GM18861 (cell line): ENCODE measurements around the gene TBC1D4.

ENCODE experiments used
- ATAC-seq: cut with Tn5 transposase; IDR thresholded peaks from one replicate; pipeline ENCODE4 v1.9.1; 2021; ENCODE audit not compliant: unreplicated experiment

Gene TBC1D4

DNA sequence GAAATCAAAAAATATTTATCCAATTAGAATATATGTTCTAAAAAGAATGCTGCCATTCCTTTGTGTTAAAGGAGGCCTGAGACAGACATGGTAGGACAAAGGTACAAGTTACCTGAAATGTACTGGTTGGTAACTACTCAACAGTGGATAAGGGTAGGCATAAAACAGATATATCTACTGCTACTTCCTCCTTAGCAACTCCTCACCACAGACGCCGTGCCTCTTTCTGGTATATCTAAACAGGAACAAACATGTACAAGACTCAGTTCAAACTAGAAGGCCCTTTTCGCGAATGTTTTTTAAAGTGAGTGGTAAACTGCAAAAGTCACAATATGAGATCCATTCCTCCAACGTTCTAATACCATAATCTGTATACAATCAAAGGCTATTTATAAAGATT lies 86.9 kb downstream of the TBC1D4 start:
- ATAC-seq = peak; percentile 57

DNA sequence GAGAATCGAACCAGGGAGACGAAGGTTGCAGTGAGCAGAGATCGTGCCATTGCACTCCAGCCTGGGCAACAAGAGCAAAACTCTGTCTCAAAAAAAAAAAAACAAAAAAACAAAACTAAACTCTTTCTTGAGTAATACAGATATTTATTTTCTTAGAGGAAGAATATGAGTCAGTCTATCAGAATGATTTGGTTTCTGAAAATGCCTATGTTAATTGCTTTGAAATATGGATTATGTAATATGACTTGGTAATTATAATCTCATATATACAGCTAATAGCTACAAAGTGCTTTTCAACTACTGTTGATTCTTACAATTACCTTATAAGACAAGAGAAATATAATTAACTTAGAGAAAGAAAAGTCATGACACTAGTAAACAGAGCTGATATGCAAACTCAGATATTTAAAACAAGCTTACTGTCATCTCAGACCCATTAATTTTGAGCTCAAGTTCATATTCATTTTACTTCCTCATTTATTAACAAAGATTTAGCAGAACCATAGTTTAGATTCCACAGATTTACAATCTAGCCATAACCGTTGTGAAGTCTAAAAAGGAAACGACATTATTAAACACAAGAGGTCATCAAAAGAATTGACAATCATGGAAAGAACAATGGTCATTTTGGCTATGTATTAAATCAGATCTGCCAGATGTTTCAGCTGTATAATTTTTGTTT lies 88.0 kb downstream of the TBC1D4 start:
- ATAC-seq = no peak

DNA sequence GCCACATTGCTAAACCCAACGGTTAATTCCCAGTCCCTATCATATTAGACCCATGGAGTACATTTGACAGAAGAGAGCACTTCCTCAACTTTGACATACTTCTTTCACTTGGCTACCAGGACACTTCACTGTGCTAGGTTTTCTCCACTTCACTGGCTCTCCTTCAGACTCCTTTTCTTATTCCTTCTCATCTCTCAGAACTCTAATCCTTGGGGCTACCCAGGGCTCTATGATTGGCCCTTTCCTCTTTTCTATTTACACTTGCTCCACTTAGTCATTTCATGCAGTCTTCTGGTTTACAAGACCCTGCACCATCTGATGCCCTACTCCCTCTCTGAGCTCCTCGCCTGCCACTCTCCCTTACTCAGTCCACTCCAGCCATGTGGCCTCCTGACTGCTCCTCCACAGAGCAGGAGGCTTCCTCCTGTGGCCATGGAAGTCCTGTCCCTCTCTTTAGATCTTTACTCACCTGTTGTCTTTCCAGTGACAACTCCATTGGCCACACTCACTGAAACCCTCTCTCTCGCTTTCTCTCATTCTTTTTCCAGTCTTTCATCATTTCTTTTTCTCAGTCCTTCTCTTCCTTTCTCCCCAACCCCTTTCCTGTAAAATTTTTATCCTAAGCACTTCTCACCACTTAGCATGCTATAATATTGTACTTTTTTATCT lies 90.4 kb downstream of the TBC1D4 start:
- no peak for ATAC-seq

DNA sequence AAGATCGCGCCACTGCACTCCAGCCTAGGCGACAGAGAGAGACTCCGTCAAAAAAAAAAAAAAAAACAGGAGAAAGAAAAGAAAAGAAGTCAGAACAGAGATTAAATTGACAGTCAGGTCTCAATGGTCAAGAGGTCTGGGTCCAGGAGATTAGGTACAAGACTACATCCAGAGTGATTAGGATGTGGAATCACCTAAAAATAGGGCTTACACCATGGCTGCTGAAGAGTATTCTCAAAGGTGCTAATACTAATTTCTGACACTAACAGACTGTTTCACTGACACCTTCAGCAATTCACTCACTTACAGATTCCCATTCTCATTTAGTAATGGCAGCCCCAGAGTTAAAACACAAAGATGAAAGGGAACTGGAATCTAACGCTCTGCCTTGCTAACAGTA lies 91.7 kb downstream of the TBC1D4 start:
- no peak for ATAC-seq

DNA sequence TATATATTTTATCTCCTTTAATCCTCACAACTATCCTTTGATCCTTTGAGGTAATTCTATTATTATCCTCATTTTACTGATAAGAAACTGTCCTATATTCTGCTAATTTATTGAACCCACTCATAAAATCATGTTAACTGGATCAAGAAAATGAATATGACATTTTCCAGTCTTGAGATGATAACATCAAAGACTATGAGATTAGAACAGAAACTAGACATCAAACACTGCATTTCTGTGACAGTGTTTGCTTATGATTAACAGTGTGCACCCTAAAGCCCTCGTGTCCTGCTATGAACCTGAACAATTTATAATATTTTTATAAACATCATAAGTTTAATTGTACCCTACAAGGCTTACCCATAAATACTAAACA lies 96.3 kb downstream of the TBC1D4 start:
- no peak for ATAC-seq

DNA sequence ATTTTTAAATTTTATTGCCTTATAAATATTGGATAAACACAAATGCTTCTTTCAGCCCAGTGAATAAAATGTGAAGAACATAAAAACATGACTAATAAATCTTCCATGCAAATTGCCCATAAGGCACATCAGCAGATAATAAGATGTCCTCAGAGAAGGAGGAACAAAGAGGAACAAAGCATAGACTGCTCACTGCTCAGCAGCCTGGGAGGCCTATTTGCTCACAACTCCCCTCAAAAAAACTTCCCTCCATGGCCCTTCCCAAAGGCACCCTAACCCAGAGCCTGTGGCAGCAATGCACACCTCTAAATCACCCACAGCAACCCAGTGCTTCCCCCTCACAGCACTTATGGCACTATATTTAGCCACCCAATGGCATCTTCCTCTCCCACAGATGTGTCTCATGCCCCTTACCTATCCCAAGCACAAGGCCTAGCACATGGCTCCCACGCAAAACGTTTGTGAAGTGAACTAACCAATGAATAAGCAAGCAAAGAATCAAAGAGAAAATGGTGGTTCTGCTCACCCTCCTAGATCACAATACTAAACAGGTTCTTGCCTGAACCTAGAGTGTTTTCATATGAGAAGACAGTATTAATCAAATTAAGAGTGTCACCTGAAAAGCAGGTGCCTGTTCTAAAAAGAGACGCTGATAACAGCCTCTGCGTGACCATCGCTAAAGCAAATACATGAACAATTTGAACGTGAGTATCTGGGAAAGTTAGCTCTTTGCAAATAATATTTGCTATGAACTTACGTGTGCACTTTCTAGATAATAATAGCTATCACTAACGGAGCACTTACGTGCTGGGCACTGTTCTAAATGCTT lies 96.9 kb downstream of the TBC1D4 start:
- ATAC-seq = no peak

DNA sequence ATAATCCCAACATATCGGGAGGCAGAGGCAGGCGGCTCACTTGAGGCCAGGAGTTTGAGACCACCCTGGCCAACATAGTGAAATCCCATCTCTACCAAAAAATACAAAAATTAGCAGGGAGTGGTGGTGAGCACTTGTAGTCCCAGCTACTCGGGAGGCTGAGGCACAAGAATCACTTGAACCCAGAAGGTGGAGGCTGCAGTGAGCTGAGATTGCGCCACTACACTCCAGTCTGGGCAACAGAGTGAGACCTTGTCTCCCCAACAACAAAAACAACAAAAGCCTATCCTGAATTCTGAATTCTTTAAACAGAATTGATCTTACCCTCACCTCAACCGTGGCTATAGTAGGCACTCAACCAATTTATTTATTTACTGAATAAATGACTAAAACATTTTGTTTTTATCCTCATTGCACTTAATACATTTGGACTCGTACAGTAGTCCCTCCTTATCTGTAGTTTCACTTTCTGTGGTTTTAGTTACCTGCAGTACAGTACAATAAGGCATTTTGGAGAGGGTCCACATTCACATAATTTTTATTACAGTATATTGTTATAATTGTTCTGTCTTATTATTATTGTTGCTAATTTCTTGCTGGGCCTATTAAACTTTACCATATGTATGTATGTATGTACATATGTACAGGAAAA lies 98.8 kb downstream of the TBC1D4 start:
- no peak for ATAC-seq

DNA sequence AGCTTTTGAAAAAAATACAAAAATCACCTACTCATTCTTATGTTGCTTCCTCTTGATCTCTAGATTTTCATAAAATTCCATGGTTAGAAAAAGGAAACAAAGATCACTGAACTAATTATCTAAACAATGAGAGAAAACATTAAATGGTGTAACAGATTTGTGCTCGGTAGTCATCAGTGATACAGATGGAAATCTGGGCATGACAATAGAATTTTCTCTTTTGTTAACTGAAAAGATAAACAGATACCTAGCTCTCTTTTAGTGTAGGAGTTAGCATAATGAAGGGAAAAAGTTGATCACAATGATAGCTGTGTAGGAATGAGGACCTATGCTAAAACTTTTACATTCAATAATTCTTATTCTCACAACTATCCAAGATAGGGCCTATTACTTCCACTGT lies 103.7 kb downstream of the TBC1D4 start:
- no peak for ATAC-seq

DNA sequence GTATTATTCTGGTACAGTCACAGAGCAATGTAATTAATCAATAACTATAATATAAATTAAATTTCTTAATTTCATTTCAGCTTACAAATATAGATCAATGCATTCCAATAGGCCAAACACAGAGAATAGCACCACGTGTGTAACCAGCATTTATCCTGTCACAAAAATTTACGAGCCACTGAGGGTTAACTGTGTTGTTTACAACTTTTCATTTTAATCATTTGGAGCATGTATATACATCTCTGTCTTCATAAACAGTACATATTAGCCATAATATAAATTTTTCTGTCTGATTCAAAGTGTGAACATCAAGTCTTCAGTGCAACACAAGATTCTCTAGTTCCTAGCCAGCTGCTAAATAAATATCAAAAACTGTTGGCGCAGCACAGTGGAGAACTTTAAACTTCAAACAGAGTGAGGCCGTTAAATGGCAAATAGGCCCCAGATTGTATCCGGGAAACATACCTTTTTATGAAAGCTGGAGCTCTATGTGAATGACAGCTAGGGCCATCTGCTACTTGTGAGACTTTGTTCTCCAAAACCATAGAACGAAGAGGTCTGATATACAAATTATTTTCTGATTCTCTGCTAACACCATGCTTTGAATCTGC lies 105.1 kb downstream of the TBC1D4 start:
- ATAC-seq = no peak

DNA sequence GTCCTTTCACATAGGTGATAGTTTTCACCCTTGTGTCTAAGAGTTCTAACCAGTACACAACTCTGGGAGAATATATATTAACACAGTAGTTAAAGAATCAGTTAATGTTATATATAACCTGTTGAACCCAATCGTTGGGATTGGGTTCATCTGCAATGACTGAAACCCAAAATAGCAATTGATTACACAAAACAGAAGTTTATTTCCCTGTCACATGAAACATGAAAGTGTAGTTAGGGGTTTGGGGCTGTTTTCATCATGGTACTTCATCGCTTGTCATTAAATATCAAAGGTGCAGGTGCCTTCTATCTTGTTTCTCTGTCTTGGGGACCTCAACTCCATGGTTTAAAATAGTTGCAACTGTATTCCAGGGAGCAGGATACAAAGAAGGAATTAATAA lies 106.6 kb downstream of the TBC1D4 start:
- ATAC-seq = no peak

DNA sequence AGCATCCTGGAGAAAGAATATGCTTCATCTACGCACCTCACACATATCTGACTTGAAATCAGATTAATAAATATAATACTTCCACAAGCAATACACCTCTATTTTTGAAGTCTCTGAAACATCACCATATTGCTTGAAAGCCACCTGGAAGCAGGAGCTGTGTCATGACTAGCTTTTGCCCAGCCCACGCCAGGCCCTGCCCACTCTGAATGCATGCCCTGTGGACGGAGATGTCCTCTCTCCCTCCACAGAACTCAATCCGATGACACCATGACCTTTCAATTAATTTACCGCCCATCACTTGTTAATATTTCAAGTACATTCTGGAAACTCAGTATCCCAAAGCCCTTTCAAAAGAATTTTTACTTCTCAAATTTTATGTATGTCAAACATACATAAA lies 108.0 kb downstream of the TBC1D4 start:
- ATAC-seq = no peak

DNA sequence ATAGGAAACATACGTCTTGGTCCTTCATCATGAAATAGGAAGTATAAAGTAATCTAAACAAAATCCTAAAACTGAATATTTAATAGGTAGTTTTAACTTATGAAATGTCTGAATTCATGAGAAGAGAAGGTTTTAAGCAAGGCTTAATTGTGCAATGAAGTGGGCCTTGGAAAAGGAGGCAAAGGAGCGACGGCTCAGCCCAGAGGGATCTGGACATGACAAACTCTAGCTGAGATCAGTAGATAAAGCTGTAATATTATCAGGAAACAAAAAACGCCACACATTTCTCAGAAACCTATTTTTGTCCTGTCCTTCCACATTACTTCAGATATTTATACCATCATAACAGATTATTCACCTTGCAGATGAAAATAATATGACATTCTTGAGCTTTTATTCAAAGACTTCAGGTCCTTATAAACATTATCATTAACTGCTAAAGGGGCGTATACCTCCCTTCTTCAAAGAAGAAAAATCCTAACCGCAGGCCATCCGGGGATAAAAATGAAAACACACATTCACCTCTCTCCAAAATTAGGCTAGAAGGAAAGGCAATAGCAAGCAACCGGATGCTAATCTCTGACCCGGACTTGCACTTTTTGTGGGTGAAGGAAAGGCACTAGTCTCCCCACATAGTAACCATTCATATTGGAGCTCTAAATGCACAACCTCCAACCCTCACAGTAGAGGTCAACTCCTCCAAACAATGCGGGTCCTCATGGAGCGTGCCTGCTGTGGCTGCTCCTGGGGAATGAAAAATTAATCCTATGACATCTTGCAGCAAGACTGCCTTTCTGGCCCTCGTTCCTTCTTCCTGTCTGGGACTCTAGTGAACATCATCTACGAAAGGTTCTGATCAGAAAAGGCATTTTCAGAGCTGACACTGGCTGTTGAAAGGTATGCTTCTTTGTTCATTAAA lies 108.8 kb downstream of the TBC1D4 start:
- ATAC-seq = no peak

DNA sequence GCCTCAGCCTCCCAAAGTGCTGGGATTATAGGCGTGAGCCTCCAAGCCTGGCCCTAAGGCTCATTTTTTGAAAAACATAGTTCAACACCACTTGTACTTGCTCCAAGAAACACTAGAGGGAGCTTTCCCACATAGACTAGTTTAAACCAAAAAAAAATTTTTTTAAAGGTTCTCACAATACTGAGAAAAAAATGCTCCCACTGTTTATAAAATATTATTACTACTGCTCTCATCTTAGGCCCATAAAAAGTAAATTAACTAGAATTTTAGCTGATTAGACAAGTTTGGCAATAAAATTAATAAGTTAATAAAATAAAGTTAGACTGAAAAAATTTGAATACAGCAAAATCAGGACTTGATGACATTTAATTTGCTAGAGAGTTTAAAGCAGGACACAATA lies 109.5 kb downstream of the TBC1D4 start:
- ATAC-seq = peak; percentile 74

DNA sequence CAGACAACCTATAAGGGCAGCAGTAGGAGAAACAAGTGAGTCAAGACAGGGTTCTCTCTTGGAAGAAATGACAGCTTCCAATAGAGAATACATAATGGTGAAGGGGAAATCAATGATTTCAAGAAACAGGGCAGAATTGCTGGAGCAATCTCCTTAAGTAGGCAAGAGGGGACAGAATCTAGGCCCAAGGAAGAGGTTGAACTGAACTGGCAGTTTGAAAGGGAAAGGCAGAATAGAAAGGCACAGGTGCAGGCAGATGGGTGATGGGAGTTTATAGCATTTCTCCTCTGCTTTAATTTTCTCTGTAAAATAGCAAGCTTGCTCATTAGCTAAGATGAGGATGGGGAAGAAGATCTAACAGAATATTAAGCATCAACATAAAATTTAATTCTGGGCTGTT lies 110.8 kb downstream of the TBC1D4 start:
- ATAC-seq = no peak

DNA sequence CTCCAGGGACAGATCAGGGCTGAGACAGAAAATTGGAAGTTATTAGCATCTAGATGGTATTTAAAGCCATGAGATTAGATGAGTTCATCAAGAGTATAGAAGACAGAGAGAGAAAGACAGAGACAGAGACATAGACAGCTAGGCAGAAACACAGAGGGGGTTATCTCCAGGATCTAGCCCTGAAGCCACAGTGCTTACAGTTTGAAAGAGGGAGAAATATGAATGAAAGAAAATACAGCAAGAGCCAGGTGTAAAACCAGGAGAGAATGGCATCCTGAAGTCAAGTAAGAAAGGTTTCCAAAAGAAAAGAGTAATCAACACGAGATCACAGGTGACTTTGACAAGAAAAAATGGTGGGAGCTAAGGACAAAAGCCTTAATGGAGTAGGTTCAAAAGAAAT lies 111.2 kb downstream of the TBC1D4 start:
- ATAC-seq = no peak

DNA sequence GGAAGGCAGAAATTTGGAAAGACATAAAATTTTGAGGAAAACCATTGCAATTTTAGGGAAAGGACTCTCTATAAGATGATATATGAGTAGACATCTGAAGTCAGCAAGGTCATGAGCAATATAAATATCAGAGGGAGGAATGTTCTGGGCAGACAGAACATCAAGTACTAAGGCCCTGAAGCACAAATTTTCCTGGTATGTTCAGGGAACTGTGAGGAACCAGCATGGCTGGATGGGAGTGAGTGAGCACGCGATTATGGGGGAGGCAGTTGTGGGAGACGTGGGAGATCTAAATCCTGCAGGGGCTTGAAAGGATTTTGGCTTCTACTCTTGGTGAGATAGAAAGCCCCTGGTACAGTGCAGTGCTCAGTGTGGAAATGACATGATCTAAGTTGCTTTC lies 112.0 kb downstream of the TBC1D4 start:
- no peak for ATAC-seq

DNA sequence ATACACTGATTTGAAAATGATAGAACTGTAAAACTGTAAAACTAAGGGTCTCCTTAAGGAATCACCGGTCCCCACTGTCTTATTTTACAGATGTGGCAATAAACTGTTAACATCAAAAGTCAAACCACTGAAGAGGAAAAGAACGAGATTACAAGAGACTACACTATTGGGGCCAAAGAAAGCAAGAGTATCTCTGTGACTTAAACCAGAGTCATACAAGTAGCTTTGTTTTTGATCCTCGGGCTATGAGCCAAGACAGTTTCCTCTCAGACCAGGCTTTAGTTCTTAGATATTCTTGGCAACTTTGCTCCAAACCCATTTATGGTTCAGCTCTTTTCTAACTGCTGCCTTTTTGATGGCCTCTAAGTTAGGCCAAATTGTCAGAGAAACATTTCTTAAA lies 113.8 kb downstream of the TBC1D4 start:
- ATAC-seq = no peak

DNA sequence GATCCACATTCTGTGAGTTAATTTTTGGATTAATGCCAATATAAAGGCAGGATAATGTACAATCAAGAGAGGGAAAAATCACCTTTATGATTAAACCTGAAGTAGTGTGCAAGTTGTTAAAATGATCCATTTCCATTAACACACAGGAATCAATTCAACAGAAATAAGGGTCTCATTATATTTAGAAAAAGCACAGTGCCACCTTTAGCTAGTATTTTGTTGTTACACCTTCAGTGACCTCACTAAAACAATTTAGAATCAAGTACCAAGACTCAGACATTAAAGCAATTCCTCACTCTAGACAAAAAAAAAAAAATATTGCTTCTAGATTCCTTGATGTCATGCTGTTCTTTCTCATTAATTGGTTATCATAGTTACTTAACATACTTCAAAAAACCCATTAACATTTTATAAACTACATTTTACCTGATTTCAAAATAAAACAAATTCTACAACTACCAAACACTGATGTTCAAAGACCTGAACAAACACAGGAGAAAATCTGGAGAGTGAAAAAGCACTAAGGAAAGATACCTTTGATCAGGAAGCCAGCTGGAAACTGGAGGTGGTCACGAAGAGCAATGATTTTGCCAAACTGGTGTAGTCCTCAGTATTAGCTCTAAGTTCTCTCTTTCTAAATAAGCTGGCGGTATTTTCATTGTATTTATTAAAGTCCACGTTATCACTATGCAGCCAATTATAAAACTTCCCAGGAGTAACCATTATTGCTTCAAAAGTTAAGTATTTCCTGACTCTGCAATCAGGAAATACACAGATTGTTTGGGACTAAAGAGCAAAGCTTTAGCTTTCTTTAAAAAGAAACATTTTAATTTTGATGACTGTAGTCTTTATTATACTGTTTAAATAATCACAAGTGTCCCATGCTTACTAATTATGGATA lies 115.3 kb downstream of the TBC1D4 start:
- peak; percentile 9 for ATAC-seq

DNA sequence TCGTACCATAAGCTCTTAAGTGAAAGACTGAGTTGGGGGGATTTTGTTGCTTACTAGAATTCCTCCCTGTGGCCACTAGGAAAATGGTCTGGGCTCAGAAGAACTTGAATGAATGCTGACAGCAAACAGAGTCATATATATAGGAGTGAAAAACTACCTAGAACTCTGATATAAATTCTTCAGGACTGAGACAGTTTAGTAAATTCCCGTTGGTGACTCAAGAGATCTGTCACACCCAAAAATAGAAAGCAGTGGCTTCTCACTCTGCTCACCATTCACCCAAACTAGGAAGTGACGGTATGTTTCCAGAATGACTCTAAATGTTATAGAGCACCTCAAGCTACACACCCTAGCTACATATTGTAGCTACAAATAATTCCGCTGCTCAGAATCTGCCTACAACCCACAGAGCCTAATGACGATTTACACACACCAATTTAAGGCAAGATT lies 116.2 kb downstream of the TBC1D4 start:
- ATAC-seq = peak; percentile 88
